ENCODE measurements around the gene AHRR.
"Not testable (repeated sequence)": the region's sequence is repeated elsewhere in the genome, so short reads cannot be mapped to it uniquely, and the experiment has no call there.

Gene AHRR

DNA sequence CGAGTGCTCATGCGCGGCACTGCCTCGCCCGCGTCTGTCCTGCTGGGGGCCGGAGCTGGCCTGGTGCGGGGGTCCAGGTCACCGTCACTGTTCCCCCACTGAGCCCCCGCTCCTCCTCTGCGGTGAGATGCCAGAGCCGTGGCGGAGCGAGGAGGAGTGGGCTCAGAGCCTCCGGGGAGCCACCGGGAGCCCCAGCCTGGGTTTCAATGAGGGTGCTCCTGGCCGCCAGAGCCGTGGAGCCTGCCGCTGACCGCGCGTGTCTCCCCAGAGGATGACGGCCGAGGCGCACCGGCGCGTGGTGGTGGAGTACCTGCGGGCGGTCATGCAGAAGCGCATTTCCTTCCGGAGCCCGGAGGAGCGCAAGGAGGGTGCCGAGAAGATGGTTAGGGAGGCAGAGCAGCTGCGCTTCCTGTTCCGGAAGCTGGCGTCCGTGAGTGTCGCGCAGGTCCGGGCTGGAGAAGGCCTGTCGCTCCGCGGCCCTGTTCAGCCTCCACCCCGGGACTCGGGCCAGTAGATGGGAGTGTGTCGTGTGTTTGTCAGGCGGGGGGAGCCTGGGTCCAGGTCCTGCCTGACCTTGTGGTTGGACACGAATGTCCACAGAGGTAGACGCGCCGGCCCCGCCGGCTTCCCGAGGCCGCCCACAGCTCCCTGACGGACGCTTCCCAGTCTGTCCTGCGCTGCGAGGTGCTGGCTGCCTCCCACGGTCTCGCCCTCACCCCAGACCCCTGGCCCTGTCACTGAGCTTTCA, 143.5 kb downstream of the AHRR start:
- no peak for DNase-seq
- Mint-ChIP-seq H3K27me3 (no peaks in the 10 kb centered on the region), H3K9me3 (no peaks in the 10 kb centered on the region), H3K27ac (peak overlapping the region in 1 of 2 donors; percentile 22), H3K4me3 (no peak overlapping the region), H3K4me1 (ENCODE audit: low read depth in 2 of 2) (peaks cover 8 to 11% of the 10 kb centered on the region in 2 donors), H3K36me3 (ENCODE audit: insufficient read depth) (peaks cover 32% of the 10 kb centered on the region)
- ATAC-seq (replicated peaks), result no peak

DNA sequence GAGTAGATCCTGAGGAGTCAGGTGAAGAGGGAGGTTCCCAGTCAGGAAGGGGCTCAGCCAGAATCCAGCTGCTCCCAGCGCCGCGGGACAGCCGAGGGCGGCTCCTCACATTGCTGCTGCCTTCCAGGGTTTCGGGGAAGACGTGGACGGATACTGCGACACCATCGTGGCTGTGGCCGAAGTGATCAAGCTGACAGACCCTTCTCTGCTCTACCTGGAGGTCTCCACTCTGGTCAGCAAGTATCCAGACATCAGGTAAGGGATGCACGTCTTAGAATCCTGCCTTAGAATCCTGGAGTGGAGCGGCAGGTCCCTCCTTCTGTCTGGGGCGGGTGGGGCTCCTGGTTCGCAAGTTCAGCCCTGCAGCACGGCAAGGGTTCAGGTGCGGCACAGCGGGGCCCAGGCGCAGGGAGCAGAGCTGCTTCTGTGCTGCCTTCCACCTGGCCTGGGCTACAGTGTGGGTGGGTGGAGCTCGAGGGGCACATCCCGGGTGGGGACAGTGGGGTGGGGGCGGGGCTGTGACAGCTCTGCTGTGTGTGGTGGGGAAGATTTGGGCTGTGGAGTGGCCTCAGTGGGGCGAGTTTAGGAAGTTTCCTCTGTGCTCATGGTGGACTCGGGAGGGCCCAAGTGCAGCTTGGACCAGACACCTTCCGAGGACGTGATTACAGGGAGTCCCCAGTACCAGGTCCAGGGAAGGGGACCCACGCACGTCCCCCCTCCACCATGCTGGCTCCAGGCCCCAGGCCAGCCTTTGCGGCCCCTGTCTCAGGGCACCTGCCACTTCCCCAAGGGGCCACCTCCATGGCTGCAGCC, 144.3 kb downstream of the AHRR start:
- Mint-ChIP-seq H3K27me3 (no peaks in the 10 kb centered on the region), H3K27ac (peak overlapping the region in 1 of 2 donors; percentile 28), H3K4me3 (no peak overlapping the region), H3K4me1 (ENCODE audit: low read depth in 2 of 2) (peaks cover 11 to 13% of the 10 kb centered on the region in 2 donors), H3K36me3 (ENCODE audit: insufficient read depth) (peaks cover 32% of the 10 kb centered on the region), H3K9me3 (no peaks in the 10 kb centered on the region)
- no peak for ATAC-seq (replicated peaks)
- no peak for DNase-seq

DNA sequence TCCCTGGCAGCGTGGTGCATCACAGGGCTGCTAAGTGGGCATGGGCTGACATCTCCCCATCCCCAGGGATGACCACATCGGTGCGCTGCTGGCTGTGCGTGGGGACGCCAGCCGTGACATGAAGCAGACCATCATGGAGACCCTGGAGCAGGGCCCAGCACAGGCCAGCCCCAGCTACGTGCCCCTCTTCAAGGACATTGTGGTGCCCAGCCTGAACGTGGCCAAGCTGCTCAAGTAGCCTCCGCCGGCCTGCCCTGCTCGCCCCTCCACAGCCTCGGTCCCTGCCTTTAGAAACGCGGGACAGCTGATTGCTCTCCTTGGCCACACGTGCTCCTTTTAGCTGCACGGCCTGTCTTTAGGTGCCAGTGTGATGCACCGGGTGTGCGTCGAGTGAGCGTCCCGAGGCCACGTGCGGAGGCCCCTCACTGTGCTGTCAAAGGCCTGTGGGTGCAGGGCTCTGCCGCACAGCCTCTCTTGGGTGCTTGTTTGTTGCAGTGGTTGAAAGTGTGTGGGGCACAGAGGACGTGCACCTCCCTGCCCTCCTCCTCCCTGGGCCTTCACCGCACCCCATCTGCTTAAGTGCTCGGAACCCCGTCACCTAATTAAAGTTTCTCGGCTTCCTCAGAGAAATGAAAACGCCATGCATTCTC, 145.3 kb downstream of the AHRR start:
- H3K36me3 Mint-ChIP-seq (ENCODE audit: insufficient read depth), result peaks cover 31% of the 10 kb centered on the region
- peaks cover 14 to 19% of the 10 kb centered on the region in 2 donors for H3K4me1 Mint-ChIP-seq (ENCODE audit: low read depth in 2 of 2)
- no peaks in the 10 kb centered on the region for H3K9me3 Mint-ChIP-seq
- H3K27me3 Mint-ChIP-seq, result no peaks in the 10 kb centered on the region
- no peak for ATAC-seq (replicated peaks)
- no peak overlapping the region for H3K27ac Mint-ChIP-seq
- no peak overlapping the region for H3K4me3 Mint-ChIP-seq
- DNase-seq, result no peak

DNA sequence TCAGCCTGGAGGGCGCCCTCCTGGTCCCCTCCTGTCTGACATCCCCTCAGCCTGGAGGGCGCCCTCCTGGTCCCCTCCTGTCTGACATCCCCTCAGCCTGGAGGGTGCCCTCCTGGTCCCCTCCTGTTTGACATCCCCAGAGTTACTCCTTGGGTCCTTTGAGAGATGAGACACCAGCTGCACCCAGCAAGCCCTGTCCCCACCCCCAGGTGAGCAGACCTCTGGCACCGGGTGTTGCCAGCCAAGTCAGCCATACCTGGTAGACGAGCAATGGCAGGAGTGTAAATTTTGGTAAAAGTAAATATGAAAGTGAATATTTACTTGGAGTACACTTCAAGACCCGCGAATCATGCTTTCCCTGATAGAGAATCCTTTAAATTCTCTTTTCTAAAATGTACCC, 146.9 kb downstream of the AHRR start:
- no peaks in the 10 kb centered on the region for H3K9me3 Mint-ChIP-seq
- peaks cover 0 to under 1% of the 10 kb centered on the region in 2 donors for H3K27me3 Mint-ChIP-seq
- ATAC-seq (replicated peaks), result no peak
- H3K4me1 Mint-ChIP-seq (ENCODE audit: low read depth in 2 of 2), result peaks cover 17 to 22% of the 10 kb centered on the region in 2 donors
- peaks cover 21% of the 10 kb centered on the region for H3K36me3 Mint-ChIP-seq (ENCODE audit: insufficient read depth)
- H3K27ac Mint-ChIP-seq, result peak overlapping the region in 1 of 2 donors; percentile 66
- H3K4me3 Mint-ChIP-seq, result no peak overlapping the region
- DNase-seq, result no peak

DNA sequence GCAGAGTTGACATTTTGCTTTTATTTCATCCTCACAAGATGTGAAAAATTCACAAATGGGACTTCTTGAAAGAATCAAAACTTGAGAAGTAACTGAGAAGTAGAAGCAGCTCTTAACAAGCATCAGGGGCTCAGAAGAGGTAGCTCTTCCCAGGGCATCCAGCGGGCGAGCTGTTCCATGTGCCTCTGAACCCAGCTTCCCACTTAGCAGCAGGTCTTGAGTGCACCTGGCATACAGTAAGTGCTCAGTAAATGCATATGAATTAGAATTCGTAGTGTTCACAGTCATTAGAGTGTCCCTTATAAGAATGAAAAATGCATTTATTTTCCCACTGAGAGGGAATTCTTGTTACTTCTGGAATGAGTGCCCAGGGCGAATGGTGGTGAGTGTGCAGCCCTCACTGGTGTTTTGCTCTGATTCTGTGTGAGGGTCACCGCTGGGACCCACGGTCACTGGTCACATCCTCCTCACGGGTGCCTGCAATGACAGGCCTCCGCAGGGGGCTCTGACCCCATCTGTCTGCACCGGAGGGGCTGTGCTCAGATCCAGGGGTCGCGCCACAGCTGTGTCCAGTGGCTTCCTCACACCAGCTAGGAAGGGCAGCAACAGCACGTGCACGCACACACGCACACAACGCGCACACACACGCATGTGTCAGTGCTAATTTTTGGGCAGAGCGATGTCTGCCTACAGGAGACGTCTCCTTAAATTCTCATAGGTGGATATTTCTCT, 148.4 kb downstream of the AHRR start:
- Mint-ChIP-seq H3K4me1 (ENCODE audit: low read depth in 2 of 2) (peaks cover 18 to 19% of the 10 kb centered on the region in 2 donors), H3K27me3 (peaks cover 6 to 13% of the 10 kb centered on the region in 2 donors), H3K4me3 (no peak overlapping the region), H3K27ac (no peak overlapping the region), H3K36me3 (ENCODE audit: insufficient read depth) (peaks cover 19% of the 10 kb centered on the region), H3K9me3 (no peaks in the 10 kb centered on the region)
- ATAC-seq (replicated peaks), result no peak
- DNase-seq, result no peak

DNA sequence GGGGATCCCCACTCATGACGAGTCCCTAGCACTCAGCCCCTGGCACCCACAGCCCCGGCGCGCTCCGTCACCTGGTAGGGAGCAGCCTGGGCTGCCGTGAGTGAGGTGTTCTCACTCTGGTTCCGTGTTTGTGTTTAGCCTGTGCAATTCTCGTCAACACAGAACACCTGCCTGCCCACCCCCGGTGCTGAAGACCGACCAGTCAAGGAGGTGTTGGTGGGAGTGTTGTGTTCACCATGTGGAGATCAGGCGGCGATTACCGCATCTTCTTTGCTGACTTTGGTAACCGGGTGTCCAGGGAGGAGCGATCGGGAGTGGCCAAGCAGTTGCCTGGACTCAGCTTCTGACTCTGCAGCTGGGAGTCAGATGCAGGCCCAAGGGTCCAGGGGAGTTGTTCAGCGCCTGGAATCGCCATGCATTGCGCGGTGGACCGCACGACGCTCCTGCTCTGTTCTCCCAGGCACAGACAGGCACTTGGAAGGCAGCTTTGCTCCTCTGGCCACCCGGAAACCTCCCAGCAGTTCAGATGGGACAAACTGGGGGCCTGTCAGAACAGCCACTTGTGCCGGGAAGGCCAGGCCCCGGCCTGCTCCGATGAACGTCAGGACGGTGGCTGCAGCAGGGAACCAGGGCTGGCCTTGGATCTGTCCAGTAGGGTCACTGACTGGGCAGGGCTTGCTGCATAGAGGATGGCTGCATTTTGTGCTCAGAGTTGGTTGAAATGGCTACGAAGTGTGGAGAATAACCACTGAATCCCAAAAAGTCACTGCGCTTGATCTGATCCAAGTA, 149.6 kb downstream of the AHRR start:
- Mint-ChIP-seq H3K36me3 (ENCODE audit: insufficient read depth) (peaks cover 18% of the 10 kb centered on the region), H3K27me3 (peaks cover 6 to 25% of the 10 kb centered on the region in 2 donors), H3K4me3 (peak overlapping the region; percentile 78 to 84), H3K27ac (peak overlapping the region in 1 of 2 donors; percentile 82), H3K4me1 (ENCODE audit: low read depth in 2 of 2) (peaks cover 19 to 22% of the 10 kb centered on the region in 2 donors), H3K9me3 (no peaks in the 10 kb centered on the region)
- no peak for DNase-seq
- ATAC-seq (replicated peaks), result no peak

DNA sequence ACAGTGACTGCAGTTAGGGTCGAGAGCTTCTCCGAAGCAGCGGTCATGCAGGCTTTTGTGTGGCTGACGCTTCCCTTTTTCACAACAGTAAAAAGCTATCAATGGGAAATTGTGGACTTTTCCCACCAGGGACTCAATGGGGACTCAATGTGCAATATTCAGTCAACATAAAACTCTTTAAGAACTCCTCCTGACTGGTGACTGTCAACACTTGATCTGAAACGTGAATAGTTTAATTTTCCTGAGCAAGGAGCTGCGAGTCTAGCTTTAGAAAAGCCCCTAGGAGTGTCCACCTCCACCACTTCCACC, 150.2 kb downstream of the AHRR start:
- H3K27ac Mint-ChIP-seq, result peak overlapping the region; percentile 62 to 82
- peaks cover 6 to 31% of the 10 kb centered on the region in 2 donors for H3K27me3 Mint-ChIP-seq
- H3K36me3 Mint-ChIP-seq (ENCODE audit: insufficient read depth), result peaks cover 16% of the 10 kb centered on the region
- ATAC-seq (replicated peaks) (no peak), DNase-seq (no peak)
- H3K9me3 Mint-ChIP-seq, result no peaks in the 10 kb centered on the region
- peak overlapping the region; percentile 78 to 84 for H3K4me3 Mint-ChIP-seq
- peaks cover 19 to 22% of the 10 kb centered on the region in 2 donors for H3K4me1 Mint-ChIP-seq (ENCODE audit: low read depth in 2 of 2)

DNA sequence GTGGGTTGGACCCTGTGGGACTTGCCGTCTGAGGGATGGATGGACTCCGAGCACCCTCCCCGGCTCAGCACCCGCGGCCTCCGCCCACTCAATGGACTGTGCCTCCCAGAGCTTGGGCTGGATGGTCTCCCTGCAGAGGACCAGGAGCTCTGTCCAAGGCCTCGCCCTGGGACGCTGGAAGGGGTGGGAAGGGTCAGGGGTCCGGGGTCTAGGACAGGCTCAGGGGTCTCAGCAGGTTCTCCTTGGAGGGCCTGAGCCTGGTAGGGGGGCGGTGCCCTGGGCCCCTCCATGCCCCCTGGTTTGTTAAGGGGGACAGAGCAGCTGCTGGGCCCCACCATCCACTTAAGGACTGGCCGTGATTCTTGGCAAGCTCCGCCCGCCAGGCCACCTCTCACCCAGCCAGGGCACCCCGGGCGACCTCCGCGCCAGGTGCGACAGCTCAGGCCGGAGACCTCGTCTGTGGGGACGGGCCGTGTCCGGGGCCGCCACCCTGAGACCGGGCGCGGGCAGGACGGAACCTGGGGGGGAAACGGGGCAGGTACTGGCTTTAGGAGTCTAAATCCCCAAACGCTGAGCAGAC, 150.7 kb downstream of the AHRR start:
- Mint-ChIP-seq H3K4me3 (peak overlapping the region; percentile 78 to 84), H3K4me1 (ENCODE audit: low read depth in 2 of 2) (peaks cover 19 to 22% of the 10 kb centered on the region in 2 donors), H3K27ac (peak overlapping the region; percentile 62 to 82), H3K9me3 (no peaks in the 10 kb centered on the region), H3K36me3 (ENCODE audit: insufficient read depth) (peaks cover 16% of the 10 kb centered on the region), H3K27me3 (peaks cover 7 to 35% of the 10 kb centered on the region in 2 donors)
- peak; percentile 3 for ATAC-seq (replicated peaks)
- peak in 1 of 3 experiments; percentile 11 for DNase-seq

DNA sequence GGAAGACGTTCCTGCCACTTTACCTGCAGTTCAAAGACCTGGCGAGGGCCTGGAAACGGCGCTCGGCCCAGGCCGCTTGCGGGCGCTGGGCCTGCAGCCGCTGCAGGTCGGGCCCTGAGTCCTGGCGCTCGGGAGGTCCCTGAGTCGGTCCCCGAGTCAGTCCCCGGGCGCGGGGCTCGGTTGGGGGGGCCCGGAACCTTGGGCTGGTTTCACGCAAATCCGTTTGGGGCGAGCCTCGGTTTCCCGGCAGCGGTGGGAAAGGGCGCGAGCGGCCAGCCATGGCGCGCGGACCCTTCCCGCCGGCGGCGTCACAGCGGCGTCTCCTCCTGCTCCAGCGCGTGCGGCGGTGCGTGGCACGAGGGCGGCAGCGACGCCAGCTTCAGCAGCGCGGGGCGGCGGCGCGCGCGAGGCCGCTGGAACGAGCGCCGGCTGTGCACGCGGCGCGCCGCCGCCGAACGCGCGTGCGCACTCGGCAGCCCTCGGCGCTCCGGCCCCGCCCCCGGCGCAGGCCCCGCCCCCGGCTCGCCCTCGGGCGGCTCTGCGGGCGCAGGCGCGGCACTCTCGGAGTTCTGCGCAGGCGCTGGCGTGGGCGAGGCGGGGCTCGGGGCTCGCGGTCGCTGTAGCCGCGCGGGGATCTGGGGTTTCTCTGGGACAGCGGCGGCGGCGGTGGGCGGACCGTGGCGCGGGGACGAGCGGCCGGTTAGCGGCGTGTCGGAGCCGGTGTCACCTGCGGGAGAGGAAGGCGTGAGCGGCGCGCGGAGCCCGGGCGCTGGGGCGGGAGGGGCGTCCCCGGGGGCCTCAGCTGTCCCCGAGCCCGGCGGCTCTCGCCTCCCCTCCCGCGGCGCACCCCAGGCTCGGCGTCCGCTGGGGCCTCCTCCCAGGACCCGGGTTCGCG, 151.4 kb downstream of the AHRR start:
- H3K27ac Mint-ChIP-seq, result peak overlapping the region; percentile 62 to 82
- peak; percentile 86 for ATAC-seq (replicated peaks)
- peak overlapping the region; percentile 82 to 84 for H3K4me3 Mint-ChIP-seq
- no peaks in the 10 kb centered on the region for H3K9me3 Mint-ChIP-seq
- H3K27me3 Mint-ChIP-seq, result peaks cover 15 to 43% of the 10 kb centered on the region in 2 donors
- H3K4me1 Mint-ChIP-seq (ENCODE audit: low read depth in 2 of 2), result peaks cover 19 to 22% of the 10 kb centered on the region in 2 donors
- DNase-seq, result peak; percentile 84 to 88 (median 85)
- H3K36me3 Mint-ChIP-seq (ENCODE audit: insufficient read depth), result peaks cover 16% of the 10 kb centered on the region

DNA sequence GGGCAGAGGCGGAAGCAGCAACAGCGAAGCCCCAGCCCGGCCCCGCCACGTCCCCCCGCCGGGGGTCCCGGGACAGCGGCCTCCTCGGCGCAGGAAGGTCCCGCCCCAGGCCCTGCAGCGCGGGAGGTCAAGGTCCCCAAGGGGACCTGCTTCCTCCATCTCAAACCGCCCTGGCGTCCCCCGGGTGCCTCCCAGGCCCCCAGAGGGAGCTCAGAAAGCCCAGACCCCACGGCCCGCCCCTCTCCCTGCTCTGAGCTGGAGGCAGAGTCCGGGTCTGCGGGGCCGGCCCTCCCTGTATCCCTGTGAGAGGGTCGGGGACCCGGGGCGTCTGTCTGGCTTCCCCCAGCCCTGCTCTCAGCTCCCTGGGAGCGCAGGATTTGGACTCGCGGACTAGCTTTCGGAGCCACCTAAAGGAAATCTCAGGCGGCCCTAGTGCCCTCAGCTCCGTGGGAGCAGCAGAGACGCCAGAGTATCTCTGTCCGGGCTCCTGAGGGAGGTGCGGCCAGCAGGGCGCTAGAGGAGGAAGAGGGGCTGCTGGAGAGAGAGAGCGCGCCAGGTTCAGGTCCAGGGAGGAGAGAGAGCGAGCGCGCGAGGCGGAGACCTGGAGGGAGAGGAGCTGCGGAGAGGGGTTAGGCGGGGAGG, 152.2 kb downstream of the AHRR start:
- DNase-seq (peak in 1 of 3 experiments; percentile 31), ATAC-seq (replicated peaks) (peak; percentile 1)
- no peak overlapping the region for H3K27ac Mint-ChIP-seq

DNA sequence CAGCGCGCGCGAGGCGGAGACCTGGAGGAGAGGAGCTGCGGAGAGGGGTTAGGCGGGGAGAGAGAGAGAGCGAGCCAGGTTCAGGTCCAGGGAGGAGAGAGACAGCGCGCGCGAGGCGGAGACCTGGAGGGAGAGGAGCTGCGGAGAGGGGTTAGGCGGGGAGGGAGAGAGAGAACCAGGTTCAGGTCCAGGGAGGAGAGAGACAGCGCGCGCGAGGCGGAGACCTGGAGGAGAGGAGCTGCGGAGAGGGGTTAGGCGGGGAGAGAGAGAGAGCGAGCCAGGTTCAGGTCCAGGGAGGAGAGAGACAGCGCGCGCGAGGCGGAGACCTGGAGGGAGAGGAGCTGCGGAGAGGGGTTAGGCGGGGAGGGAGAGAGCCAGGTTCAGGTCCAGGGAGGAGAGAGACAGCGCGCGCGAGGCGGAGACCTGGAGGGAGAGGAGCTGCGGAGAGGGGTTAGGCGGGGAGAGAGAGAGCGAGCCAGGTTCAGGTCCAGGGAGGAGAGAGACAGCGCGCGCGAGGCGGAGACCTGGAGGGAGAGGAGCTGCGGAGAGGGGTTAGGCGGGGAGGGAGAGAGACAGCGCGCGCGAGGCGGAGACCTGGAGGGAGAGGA, 152.8 kb downstream of the AHRR start:
- H3K27ac Mint-ChIP-seq; DNase-seq; ATAC-seq (replicated peaks); H3K9me3 Mint-ChIP-seq: not testable (repeated sequence)
- Mint-ChIP-seq H3K4me3 (peak overlapping the region; percentile 82 to 84), H3K4me1 (ENCODE audit: low read depth in 2 of 2) (peaks cover 19 to 22% of the 10 kb centered on the region in 2 donors), H3K36me3 (ENCODE audit: insufficient read depth) (peaks cover 10% of the 10 kb centered on the region), H3K27me3 (peaks cover 15 to 54% of the 10 kb centered on the region in 2 donors)

More for the DNA sequence above, 152.2 kb downstream of the AHRR start:
- peaks cover 15 to 49% of the 10 kb centered on the region in 2 donors for H3K27me3 Mint-ChIP-seq
- peak overlapping the region; percentile 82 to 84 for H3K4me3 Mint-ChIP-seq
- no peaks in the 10 kb centered on the region for H3K9me3 Mint-ChIP-seq
- peaks cover 12% of the 10 kb centered on the region for H3K36me3 Mint-ChIP-seq (ENCODE audit: insufficient read depth)
- peaks cover 19 to 22% of the 10 kb centered on the region in 2 donors for H3K4me1 Mint-ChIP-seq (ENCODE audit: low read depth in 2 of 2)
